LNCAP (cell line): ENCODE data around the gene PUS3.

ENCODE experiments used
- CTCF ChIP-seq: fragments of 450-650 bp; IDR thresholded peaks from 2 replicates; pipeline ENCODE4 v1.5.1; 2017; ENCODE audit warnings: mild to moderate bottlenecking

PUS3 gene

GRCh38 chr11:125902927-125903710 is at the start of gene PUS3:
Gene PUS3, minus strand, starts transcription at chr11:125903206. Its CDS starts 6,922 bp downstream, at chr11:125896284.
- no peak for TF ChIP-seq CTCF

GRCh38 chr11:125952559-125952958 is 49.6 kb upstream of the PUS3 start:
- TF ChIP-seq CTCF: no peak

GRCh38 chr11:125951731-125952130 is 48.7 kb upstream of the PUS3 start:
- no peak for TF ChIP-seq CTCF

- TF ChIP-seq CTCF: no peak
Observed at GRCh38 chr11:125950696-125951651, 48.0 kb upstream of the PUS3 start.

- TF ChIP-seq CTCF: no peak
Observed at GRCh38 chr11:125950178-125950490, 47.1 kb upstream of the PUS3 start.

GRCh38 chr11:125949271-125950177 is 46.5 kb upstream of the PUS3 start:
- TF ChIP-seq CTCF: no peak
